GM12801 (cell line): ENCODE data around the gene FAM181A.

Source experiments
- TF ChIP-seq, protein P1 (sequence below): IDR thresholded peaks from one replicate; pipeline ENCODE4 v1.5.1; 2011; ENCODE audit warnings: control low read depth; ENCODE audit not compliant: insufficient read length; ENCODE audit errors: extremely low read depth

FAM181A gene

DNA sequence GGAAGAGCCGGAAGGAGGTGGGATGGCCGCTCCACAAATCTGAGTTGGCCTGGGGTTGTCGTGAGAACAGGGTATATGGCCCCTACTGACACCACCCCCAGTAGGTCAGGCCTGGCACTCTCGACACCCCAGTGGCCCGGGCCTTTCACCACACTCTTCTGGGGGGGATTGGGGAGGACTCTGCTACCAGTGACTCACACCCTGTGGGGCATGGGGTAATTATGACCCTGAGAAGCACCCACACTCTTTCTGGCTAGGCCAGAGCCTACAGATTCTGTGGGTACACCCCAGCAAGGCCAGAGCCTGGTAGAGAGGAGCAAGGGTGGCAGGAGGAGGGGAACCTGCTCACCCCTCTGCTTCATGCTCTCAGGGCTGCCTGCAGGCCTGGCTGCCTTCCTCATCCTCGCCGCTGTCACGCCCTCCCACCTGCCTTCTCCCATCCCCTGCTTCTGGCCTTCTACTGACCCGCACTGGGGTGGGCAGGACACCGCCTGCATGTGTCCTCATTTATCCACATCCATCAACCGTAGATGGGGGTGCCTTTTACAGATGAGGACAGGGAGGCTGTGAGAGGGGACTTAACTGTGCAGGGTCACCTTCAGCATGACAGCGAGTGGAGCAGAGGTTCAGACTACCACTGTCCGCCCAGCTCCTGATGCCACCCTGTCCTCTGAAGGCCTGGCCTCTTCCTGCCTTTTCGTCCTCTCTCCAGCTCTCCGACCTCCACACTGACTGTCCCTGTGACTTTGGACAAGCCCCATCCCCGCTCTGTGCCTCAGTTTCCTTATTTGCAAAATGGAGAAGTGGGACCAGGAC, 30.8 kb downstream of the FAM181A start:
- TF ChIP-seq, protein P1, sequence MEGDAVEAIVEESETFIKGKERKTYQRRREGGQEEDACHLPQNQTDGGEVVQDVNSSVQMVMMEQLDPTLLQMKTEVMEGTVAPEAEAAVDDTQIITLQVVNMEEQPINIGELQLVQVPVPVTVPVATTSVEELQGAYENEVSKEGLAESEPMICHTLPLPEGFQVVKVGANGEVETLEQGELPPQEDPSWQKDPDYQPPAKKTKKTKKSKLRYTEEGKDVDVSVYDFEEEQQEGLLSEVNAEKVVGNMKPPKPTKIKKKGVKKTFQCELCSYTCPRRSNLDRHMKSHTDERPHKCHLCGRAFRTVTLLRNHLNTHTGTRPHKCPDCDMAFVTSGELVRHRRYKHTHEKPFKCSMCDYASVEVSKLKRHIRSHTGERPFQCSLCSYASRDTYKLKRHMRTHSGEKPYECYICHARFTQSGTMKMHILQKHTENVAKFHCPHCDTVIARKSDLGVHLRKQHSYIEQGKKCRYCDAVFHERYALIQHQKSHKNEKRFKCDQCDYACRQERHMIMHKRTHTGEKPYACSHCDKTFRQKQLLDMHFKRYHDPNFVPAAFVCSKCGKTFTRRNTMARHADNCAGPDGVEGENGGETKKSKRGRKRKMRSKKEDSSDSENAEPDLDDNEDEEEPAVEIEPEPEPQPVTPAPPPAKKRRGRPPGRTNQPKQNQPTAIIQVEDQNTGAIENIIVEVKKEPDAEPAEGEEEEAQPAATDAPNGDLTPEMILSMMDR, result no peak

DNA sequence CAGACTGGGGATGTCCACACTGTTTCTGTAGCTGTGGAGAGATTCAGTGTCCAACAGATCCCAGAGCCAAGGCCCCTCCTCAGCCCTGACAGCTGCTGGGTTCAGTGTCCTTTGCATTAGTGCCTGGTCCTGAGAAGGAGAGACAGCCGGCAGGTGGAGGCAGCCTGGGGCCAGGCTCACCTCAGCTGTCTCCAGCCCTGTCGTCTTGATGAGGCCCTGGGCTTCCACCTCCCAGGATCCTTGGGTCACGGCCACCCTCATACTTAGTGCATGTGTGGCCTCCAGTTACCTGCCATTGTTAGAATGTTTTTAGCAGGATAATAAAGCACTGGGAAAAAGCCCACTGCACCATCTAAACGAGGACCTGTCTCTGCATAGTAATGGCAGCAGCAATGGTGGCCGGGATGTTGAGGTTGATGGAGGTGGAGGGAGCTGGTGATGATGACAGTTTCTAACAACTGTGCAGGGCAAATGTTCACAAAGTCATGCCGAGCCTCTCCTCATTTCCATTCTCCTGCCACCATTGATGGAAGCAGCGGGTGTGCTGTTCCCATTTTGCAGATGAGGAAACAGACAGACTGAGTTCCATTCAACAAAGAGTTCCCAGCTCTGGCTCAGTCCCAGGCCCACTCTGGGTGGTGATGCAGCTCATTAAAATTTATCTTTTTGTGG, 31.6 kb downstream of the FAM181A start:
- TF ChIP-seq, protein P1, result no peak

DNA sequence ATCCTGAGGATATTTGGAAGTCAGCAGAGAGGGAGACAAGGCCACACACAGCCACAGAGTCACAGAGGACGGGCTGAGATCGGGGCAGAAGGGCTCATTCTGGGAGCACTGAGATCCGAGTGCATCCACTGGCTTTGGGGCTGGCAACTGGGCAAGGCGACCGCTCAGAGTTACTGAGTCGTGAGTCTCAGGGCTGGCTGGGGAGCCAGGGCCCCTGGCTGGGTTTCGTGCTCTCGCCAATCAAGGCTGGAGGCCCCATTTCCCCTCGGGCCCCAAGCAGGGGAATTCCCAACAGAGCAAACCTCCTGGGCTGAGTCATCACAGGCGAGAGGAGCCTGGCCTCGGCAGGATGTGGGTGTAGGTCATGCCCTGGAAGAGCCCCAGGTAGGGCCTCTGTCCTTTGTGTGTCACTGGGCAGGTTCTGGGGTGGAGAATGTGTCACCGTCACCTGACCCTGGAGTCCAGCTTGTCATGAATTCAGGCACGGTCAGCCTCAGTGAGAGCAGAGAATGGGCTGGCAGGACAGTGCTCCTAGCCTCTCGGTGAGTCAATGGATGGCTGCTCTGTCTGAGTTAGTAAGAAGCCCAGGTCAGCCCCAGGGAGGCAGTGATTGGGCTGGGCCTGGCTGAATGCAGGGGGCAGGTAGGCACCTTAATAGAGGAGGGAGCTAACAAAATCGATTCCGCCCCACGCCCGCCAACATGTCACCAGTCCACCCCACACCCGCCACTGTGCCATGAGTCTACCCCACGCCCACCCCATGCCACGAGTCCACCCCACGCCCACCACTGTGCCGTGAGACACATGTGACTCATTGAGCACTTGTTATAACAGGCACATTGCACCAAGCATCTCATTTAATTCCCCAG, 32.3 kb downstream of the FAM181A start:
- TF ChIP-seq, protein P1, result no peak

DNA sequence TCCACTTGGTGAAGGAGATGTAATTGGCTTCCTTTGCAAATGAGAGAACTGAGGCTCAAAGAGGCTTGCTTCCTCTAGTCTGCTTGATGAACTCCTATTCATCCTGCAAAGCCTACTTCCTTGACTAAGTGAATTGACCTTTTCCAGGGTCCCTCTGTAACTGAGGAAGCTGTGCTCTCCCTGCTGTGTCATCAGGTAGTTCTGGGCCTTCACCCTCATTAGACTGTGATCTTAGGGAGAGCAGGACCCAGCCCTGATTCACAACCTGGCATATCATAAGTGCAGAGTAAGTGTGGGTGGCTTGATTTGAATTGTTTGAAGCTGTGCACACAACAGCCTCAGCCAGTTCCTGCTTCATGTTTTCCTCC, 32.9 kb downstream of the FAM181A start:
- TF ChIP-seq, protein P1, result no peak

DNA sequence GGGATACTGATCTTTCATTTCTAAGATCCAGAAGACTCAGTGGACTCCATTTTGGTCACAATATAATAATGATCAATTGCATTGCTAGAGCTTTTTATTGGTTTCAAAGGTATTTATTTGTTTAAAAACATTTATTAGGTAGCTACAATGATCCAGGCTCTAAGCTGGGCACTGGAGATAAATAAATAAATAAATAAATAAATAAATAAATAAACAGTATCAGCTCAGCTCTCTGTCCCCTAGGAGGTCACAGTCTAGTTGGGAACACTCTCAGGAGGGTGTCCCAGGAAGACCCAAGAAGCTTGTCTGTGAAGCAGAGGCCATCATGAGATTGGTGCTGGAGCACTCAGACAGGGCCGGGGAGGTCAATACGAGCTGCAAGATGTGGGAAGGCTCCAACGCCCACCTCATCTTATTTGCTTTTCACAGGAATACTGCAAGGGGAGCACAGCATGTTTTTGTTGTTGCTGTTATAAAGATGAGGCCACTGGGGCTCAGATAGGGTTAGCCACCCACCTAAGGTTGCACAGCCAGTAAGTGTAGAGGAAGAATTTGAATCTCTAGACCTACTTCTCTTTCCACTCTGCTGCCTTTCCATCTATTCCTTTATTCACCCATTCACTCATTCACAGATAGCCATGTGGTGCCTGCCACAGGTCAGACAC, 33.8 kb downstream of the FAM181A start:
- TF ChIP-seq, protein P1, result no peak

DNA sequence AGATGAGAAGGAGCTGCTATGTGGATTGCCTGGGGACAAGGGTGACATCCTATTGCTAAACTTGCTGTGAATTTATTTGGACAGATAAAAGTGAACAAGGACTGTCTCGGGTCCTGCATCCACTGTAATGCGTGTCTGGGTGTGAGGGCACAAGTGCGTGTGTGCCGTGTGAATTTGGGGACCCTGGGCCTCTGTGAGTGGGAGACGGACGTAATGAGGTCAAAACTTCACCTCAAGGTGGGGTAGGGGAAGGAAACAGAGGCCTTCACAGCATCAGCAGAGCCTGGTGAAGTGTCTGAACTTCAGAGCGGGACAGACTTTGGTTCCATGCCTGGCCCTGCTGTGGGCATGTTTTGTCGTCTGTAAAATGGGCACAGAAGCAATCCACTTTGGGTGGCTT, 34.5 kb downstream of the FAM181A start:
- TF ChIP-seq, protein P1, result no peak
